ENCODE data around the gene HLA-DPA1. TPM values are rescaled to one million over a fixed set of nuclear protein-coding genes. Genes with fewer than 3 reads are reported as not detected.
A peak's percentile ranks its signal among the peaks of the same experiment; 100 is the strongest.

HLA-DPA1 gene
- total RNA-seq, 1 donor from 2014 or later = 2.8 TPM

- Mint-ChIP-seq H3K4me1 (peaks cover 14% of the 10 kb centered on the region), H3K36me3 (no peaks in the 10 kb centered on the region), H3K27ac (no peak overlapping the region), H3K4me3 (no peak overlapping the region), H3K27me3 (ENCODE audit: insufficient read depth, low read depth) (peaks cover 25% of the 10 kb centered on the region), H3K9me3 (no peaks in the 10 kb centered on the region)
- no peak for DNase-seq (ENCODE audit: low spot score)
- Histone ChIP-seq H4K20me1 (ENCODE audit: low read depth) (no peaks in the 10 kb centered on the region), H3K36me3 (no peaks in the 10 kb centered on the region), H3K27ac (no peak overlapping the region), H3K79me2 (ENCODE audit: low read depth) (no peaks in the 10 kb centered on the region), H3K4me2 (no peak overlapping the region), H2AFZ (replicated peaks) (no peak overlapping the region), H3K27me3 (peaks cover 55% of the 10 kb centered on the region), H3K9me3 (ENCODE audit: low read depth) (no peaks in the 10 kb centered on the region), H3K4me3 (no peak overlapping the region), H3F3A (ENCODE audit: low read depth) (peaks cover 29% of the 10 kb centered on the region), H3K4me1 (peaks cover 8% of the 10 kb centered on the region), H3K9ac (no peak overlapping the region)
- no peak for TF ChIP-seq CTCF (IDR thresholded peaks at IDR 0.05)
- TF ChIP-seq EZH2phosphoT487 (IDR thresholded peaks at IDR 0.05) = no peak
- no peak for TF ChIP-seq EZH2 (IDR thresholded peaks at IDR 0.05)
Observed at GRCh38 chr6:33114406-33114805, 41.0 kb upstream of the HLA-DPA1 start.

- no peaks in the 10 kb centered on the region for H3K9me3 ChIP-seq (ENCODE audit: low read depth)
- no peak overlapping the region for H3K9ac ChIP-seq
- H4K20me1 ChIP-seq (ENCODE audit: low read depth) = no peaks in the 10 kb centered on the region
- no peak overlapping the region for H3K27ac ChIP-seq
- TF ChIP-seq CTCF (IDR thresholded peaks at IDR 0.05) = no peak
- H2AFZ ChIP-seq (replicated peaks) = no peak overlapping the region
- H3K27ac Mint-ChIP-seq = no peak overlapping the region
- peaks cover 14% of the 10 kb centered on the region for H3K4me1 Mint-ChIP-seq
- H3K27me3 Mint-ChIP-seq (ENCODE audit: insufficient read depth, low read depth) = peaks cover 28% of the 10 kb centered on the region
- no peak overlapping the region for H3K4me3 ChIP-seq
- no peaks in the 10 kb centered on the region for H3K9me3 Mint-ChIP-seq
- no peaks in the 10 kb centered on the region for H3K36me3 ChIP-seq
- no peak for DNase-seq (ENCODE audit: low spot score)
- peaks cover 61% of the 10 kb centered on the region for H3K27me3 ChIP-seq
- no peaks in the 10 kb centered on the region for H3K79me2 ChIP-seq (ENCODE audit: low read depth)
- H3K36me3 Mint-ChIP-seq = no peaks in the 10 kb centered on the region
- H3K4me1 ChIP-seq = peaks cover 8% of the 10 kb centered on the region
- no peak overlapping the region for H3K4me2 ChIP-seq
- peaks cover 25% of the 10 kb centered on the region for H3F3A ChIP-seq (ENCODE audit: low read depth)
- H3K4me3 Mint-ChIP-seq = peak overlapping the region; percentile 20
Observed at GRCh38 chr6:33113755-33114154, 40.3 kb upstream of the HLA-DPA1 start.

GRCh38 chr6:33112148-33112547 lies 38.7 kb upstream of the HLA-DPA1 start:
- H3K27me3 ChIP-seq = peaks cover 64% of the 10 kb centered on the region
- H3K36me3 Mint-ChIP-seq = no peaks in the 10 kb centered on the region
- no peaks in the 10 kb centered on the region for H3K79me2 ChIP-seq (ENCODE audit: low read depth)
- H3K27ac ChIP-seq = no peak overlapping the region
- peaks cover 14% of the 10 kb centered on the region for H3F3A ChIP-seq (ENCODE audit: low read depth)
- H3K9me3 Mint-ChIP-seq = no peaks in the 10 kb centered on the region
- H3K9ac ChIP-seq = no peak overlapping the region
- H3K4me2 ChIP-seq = no peak overlapping the region
- TF ChIP-seq CTCF (IDR thresholded peaks at IDR 0.05) = no peak
- TF ChIP-seq EZH2phosphoT487 (IDR thresholded peaks at IDR 0.05) = no peak
- TF ChIP-seq EZH2 (IDR thresholded peaks at IDR 0.05) = no peak
- no peaks in the 10 kb centered on the region for H3K36me3 ChIP-seq
- no peak overlapping the region for H3K4me3 ChIP-seq
- peaks cover 22% of the 10 kb centered on the region for H3K27me3 Mint-ChIP-seq (ENCODE audit: insufficient read depth, low read depth)
- H3K4me1 Mint-ChIP-seq = peaks cover 7% of the 10 kb centered on the region
- DNase-seq (ENCODE audit: low spot score) = no peak
- peaks cover 2% of the 10 kb centered on the region for H3K4me1 ChIP-seq
- no peaks in the 10 kb centered on the region for H3K9me3 ChIP-seq (ENCODE audit: low read depth)
- H3K4me3 Mint-ChIP-seq = no peak overlapping the region
- no peak overlapping the region for H3K27ac Mint-ChIP-seq
- no peaks in the 10 kb centered on the region for H4K20me1 ChIP-seq (ENCODE audit: low read depth)
- no peak overlapping the region for H2AFZ ChIP-seq (replicated peaks)

Data from neural progenitor cell (in vitro differentiated cells).